ENCODE measurements around the gene ATP9B. TPM values are rescaled to one million over a fixed set of nuclear protein-coding genes. Genes with fewer than 3 reads are reported as not detected.

The ATP9B gene
- polyA plus RNA-seq, 1 of the 3 experiments (the other 2 are of a cell fraction), result 11.2 TPM

GRCh38 chr18:79384151-79384807 is 315.1 kb downstream of the ATP9B start:
- Histone ChIP-seq H4K20me1 (ENCODE audit: insufficient read depth) (no peaks in the 10 kb centered on the region), H3K4me2 (no peak overlapping the region), H3K27ac (ENCODE audit: low read depth in 2 of 2, low read length in 1 of 2) (no peak overlapping the region), H3K4me1 (ENCODE audit: control insufficient read depth in 1 of 2, insufficient read depth in 2 of 2, low read depth in 1 of 2, low read length in 1 of 2) (no peaks in the 10 kb centered on the region; a peak in 1 of 4 replicates), H3K79me2 (ENCODE audit: insufficient read depth) (no peaks in the 10 kb centered on the region), H3F3A (replicated peaks; ENCODE audit: insufficient read depth) (no peaks in the 10 kb centered on the region), H3K9me3 (no peaks in the 10 kb centered on the region), H3K27me3 (ENCODE audit: insufficient read depth) (peaks cover 71% of the 10 kb centered on the region), H3K9me2 (no peaks in the 10 kb centered on the region), H2AFZ (ENCODE audit: low read depth) (no peak overlapping the region), H3K4me3 (ENCODE audit: low read depth in 2 of 2, low read length in 1 of 2) (no peak overlapping the region), H3K9ac (no peak overlapping the region), H3K36me3 (replicated peaks in 1 of 2; ENCODE audit: control insufficient read depth in 1 of 2, insufficient read depth in 2 of 2, low read length in 1 of 2) (no peaks in the 10 kb centered on the region)
- WGBS (ENCODE audit: low lambda C conversion rate), result 10% methylated on average over 12 of the region's 17 CpGs
- ChIA-PET POLR2A (no interaction called here), CTCF (interaction anchor here (1.5 to 7.0 kb wide), 2 partner anchors 145 to 259 kb away, joined by 4 to 41 read pairs; no protein-coding TSS in a partner anchor)
- no peak for TF ChIP-seq CTCF (IDR thresholded peaks at IDR 0.05)
- no peak for TF ChIP-seq RCOR1 (IDR thresholded peaks at IDR 0.05; ENCODE audit: low read length)
- no peak for TF ChIP-seq PBX3 (IDR thresholded peaks at IDR 0.05)
- peak; percentile 39 for DNase-seq

GRCh38 chr18:79384834-79385233 is 315.6 kb downstream of the ATP9B start:
- ChIA-PET CTCF (interaction anchor here (1.2 to 7.0 kb wide), 3 partner anchors 145 to 259 kb away, joined by 3 to 41 read pairs (median 4); no protein-coding TSS in a partner anchor), POLR2A (no interaction called here)
- peaks cover 76% of the 10 kb centered on the region for H3K27me3 ChIP-seq (ENCODE audit: insufficient read depth)
- H3K4me2 ChIP-seq, result no peak overlapping the region
- no peak for TF ChIP-seq FOSL2 (IDR thresholded peaks at IDR 0.05; ENCODE audit: borderline replicate concordance, low read depth)
- no peaks in the 10 kb centered on the region for H4K20me1 ChIP-seq (ENCODE audit: insufficient read depth)
- no peak overlapping the region for H2AFZ ChIP-seq (ENCODE audit: low read depth)
- no peaks in the 10 kb centered on the region for H3K36me3 ChIP-seq (replicated peaks in 1 of 2; ENCODE audit: control insufficient read depth in 1 of 2, insufficient read depth in 2 of 2, low read length in 1 of 2)
- H3K9me2 ChIP-seq, result no peaks in the 10 kb centered on the region
- no peaks in the 10 kb centered on the region for H3K79me2 ChIP-seq (ENCODE audit: insufficient read depth)
- no peak overlapping the region for H3K4me3 ChIP-seq (ENCODE audit: low read depth in 2 of 2, low read length in 1 of 2)
- no peaks in the 10 kb centered on the region for H3K9me3 ChIP-seq
- DNase-seq, result peak; percentile 30
- H3K27ac ChIP-seq (ENCODE audit: low read depth in 2 of 2, low read length in 1 of 2), result no peak overlapping the region
- H3K9ac ChIP-seq, result no peak overlapping the region
- 26% methylated on average over 11 of the region's 16 CpGs for WGBS (ENCODE audit: low lambda C conversion rate)
- no peaks in the 10 kb centered on the region; a peak in 1 of 4 replicates for H3K4me1 ChIP-seq (ENCODE audit: control insufficient read depth in 1 of 2, insufficient read depth in 2 of 2, low read depth in 1 of 2, low read length in 1 of 2)
- no peaks in the 10 kb centered on the region for H3F3A ChIP-seq (replicated peaks; ENCODE audit: insufficient read depth)

GRCh38 chr18:79385326-79385707 is 316.1 kb downstream of the ATP9B start:
- Histone ChIP-seq H2AFZ (ENCODE audit: low read depth) (no peak overlapping the region), H3K9me2 (no peaks in the 10 kb centered on the region), H3K27ac (ENCODE audit: low read depth in 2 of 2, low read length in 1 of 2) (no peak overlapping the region), H3K79me2 (ENCODE audit: insufficient read depth) (no peaks in the 10 kb centered on the region), H3K4me2 (no peak overlapping the region), H3K4me3 (ENCODE audit: low read depth in 2 of 2, low read length in 1 of 2) (no peak overlapping the region), H3K9ac (no peak overlapping the region), H4K20me1 (ENCODE audit: insufficient read depth) (no peaks in the 10 kb centered on the region), H3F3A (replicated peaks; ENCODE audit: insufficient read depth) (no peaks in the 10 kb centered on the region), H3K27me3 (ENCODE audit: insufficient read depth) (peaks cover 77% of the 10 kb centered on the region), H3K4me1 (ENCODE audit: control insufficient read depth in 1 of 2, insufficient read depth in 2 of 2, low read depth in 1 of 2, low read length in 1 of 2) (no peaks in the 10 kb centered on the region; a peak in 1 of 4 replicates), H3K9me3 (no peaks in the 10 kb centered on the region), H3K36me3 (replicated peaks in 1 of 2; ENCODE audit: control insufficient read depth in 1 of 2, insufficient read depth in 2 of 2, low read length in 1 of 2) (no peaks in the 10 kb centered on the region)
- POLR2A ChIA-PET, result no interaction called here
- DNase-seq, result no peak
- WGBS (ENCODE audit: low lambda C conversion rate), result 41% methylated on average over 14 of the region's 17 CpGs
- CTCF ChIA-PET, result interaction anchor here (1.2 to 7.0 kb wide), 3 partner anchors 144 to 258 kb away, joined by 3 to 41 read pairs (median 4); no protein-coding TSS in a partner anchor
- no peak for TF ChIP-seq NFIC (IDR thresholded peaks at IDR 0.05; ENCODE audit: borderline replicate concordance)
- TF ChIP-seq RAD21 (IDR thresholded peaks at IDR 0.05; ENCODE audit: low read length), result no peak
- no peak for TF ChIP-seq RCOR1 (IDR thresholded peaks at IDR 0.05; ENCODE audit: low read length)
- no peak for TF ChIP-seq EZH2phosphoT487 (IDR thresholded peaks at IDR 0.05; ENCODE audit: borderline replicate concordance, low read depth)
- no peak for TF ChIP-seq RXRA (IDR thresholded peaks at IDR 0.05; ENCODE audit: borderline replicate concordance, low read depth)
- no peak for TF ChIP-seq JUND (IDR thresholded peaks at IDR 0.05)
- TF ChIP-seq RFX5 (IDR thresholded peaks at IDR 0.05; ENCODE audit: low read length), result no peak
- no peak for TF ChIP-seq USF2 (IDR thresholded peaks at IDR 0.05; ENCODE audit: borderline replicate concordance, low read depth, low read length)
- TF ChIP-seq PBX3 (IDR thresholded peaks at IDR 0.05), result no peak
- TF ChIP-seq FOXM1 (IDR thresholded peaks at IDR 0.05; ENCODE audit: low read depth), result no peak
- TF ChIP-seq NRF1 (IDR thresholded peaks at IDR 0.05; ENCODE audit: low read depth, low read length), result no peak
- no peak for TF ChIP-seq GATA2 (CRISPR knock-in tag; IDR thresholded peaks at IDR 0.05)
